Measurements from ENCODE around the gene SAMD4A. TPM values are rescaled to one million over a fixed set of nuclear protein-coding genes. Genes with fewer than 3 reads are reported as not detected.
A peak's percentile ranks its signal among the peaks of the same experiment; 100 is the strongest.

The SAMD4A gene
- total RNA-seq, 1 experiment from 2014 or later: 9.5 TPM

DNA sequence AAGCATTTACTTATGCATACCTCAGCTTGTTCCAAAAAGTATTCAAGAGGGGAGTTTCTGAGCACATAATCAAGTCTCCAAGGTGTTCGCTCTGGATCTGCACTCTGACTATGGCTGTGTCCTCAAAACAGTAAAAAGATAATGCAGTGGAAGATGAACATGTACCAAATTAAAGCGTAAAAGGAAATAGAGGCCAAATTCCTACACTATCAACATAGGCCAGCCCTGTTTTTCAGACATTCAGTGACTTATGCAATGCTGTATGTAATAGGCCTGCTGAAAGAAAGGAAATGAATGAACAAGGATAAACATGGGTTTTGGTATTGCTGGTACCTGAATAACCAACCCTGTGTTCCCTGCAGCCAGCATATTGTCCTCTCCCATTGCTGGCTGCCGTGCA, 115.7 kb downstream of the SAMD4A start:
- no peak for DNase-seq (ENCODE audit: low spot score)

DNA sequence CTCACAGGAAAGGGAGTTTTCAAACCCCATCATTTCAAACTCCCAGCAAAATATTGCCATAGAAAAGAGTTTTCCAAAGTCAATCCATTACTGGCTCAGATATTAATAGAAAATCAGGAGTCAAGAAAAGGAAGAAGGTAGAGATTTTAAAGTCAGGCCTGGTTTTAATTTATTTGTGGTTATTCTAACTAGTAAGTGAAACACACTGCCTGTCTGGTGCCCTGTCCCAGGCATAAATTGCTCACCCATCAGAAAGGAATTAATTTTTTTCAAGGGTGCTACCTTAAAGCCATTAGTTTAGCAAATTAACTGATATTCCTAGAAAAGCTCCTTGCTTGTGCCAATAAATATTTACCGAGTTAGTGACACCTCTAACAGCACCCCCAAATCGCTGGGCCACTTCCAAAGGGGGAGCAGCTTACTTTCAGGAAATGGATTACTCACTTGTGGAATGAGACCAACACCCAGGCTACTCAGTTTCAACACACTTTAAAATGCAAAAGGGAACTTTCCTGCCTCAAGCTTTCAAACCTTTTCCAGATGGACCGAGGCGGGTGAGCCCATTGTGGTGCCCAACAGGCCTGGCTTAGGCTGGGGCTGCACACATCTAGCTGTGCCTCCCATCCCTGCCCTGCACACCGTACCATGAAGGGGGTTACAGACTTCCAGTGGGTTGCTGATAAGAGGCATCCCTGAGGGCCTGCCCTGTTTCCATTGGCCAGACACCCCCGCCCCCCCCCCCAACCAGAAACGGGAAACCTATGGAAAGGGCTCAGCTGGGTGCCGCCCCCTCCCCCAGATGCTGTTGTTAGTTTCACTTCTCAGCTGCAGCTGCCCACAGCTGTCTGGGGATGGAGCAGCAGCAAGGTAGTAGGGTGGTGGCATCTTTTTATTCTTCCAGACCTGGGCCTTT, 117.2 kb downstream of the SAMD4A start:
- DNase-seq (ENCODE audit: low spot score): peak; percentile 67

DNA sequence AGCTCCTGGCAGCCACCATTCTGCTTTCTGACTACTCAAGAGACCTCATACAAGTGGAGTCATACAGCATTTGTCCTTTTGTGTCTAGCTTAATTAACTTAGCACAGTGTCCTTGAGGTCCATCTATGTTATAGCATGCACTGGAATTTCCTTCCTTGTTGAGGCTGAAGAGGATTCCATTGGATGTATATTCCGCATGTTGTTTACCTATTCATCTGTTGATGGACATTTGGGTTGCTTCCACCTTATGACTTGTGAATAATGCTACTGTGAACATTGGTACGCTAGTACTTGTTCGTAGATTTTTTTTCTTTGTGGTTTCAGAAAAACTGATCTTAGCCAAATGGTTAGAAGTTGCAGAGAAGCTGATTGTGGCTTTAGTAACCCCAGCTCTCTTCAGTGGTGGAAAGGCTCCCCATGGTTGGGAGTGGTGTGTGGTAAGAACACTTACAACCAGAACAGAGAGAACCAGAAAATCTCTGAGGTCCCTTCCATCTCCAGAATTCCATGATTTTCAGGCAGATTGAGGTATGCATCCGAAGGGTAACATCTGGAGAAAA, 118.4 kb downstream of the SAMD4A start:
- DNase-seq (ENCODE audit: low spot score): no peak

DNA sequence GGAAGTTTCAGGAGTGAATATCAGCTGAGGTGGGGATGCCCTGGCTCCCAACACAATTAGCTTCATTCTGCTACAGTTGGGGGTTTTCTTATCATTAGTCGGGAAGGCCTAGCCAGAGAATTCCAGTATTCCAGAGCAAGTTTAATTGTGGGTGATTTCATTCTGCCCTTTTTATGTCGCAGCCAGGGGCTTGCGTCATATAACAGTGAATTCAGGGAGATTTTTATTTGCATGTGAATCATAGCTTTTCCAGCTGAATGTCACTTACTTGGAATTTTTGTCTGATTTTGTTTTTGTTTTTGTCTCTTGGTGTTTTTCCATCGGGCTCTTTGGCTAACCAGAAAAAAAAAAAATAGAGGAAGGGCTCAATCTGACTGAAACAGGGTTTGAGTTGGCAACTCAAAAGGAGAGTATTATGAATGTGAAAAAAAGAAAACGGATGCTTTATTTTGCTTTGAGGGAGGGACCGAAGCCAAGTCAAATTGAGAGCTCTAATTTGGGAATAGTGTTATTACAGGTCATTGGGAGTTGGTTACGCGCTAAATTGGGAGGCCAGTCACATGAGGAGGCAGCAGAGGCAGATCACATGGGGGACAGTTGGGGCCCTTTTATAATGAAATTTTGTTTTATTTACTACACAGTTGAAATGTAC, 119.4 kb downstream of the SAMD4A start:
- peak; percentile 70 for DNase-seq (ENCODE audit: low spot score)

DNA sequence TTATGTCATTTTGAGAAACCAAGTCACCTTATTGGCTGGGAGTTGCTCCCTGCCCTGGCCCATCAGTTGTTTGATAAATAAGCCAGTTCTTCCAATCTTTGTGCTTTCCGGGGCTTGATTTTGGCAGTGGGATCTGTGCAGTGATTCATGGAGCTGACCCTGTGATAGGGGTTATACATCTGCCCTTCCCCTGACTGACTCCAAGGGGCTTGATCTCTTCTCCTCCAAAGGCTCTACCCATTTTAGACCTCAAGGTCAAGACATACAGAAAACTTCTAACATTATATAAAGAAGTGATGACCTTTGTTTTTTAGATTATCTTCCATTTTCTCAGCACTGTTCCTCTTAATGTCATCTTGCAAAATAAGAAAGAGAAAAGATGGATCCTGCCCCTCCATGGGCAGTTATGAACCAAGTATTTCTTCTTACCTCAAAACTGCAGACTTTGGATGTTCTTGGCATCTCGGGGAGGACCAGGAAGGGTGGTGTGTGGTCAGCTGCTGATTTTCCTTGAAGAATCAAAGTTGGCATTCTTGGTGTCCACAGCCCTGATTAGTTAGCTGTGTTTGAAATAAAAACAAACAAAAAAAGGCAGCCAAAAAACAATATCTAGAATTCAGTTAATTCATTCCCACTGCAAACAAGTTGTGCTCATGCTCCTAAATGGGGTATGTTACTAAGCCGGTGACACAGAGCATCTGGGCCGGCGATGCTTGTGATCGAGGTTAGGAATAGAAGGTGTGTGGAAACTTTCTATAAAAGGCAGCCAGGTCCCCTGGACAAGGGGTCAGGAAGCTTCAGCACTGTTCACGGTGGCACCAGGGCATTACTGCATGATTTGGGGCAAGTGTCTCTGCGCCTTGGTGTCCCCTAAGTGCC, 120.2 kb downstream of the SAMD4A start:
- no peak for DNase-seq (ENCODE audit: low spot score)

DNA sequence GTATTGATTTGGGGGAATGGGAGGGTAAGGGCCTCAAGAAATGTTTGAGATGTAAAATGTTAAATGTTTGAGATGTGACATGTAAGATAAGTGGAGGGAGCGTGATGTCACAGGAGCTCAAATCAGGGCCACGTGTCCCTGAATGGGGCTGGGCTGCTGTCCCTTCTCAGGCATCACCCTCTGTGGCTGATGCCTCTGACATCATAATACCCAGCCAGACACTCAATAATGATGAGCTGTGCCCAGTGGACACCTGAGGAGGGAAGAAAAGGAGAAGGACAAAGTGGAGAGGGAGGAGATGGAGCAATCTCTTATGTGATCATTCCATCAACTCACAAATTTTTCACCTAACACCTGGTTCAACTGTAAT, 120.8 kb downstream of the SAMD4A start:
- DNase-seq (ENCODE audit: low spot score): no peak

DNA sequence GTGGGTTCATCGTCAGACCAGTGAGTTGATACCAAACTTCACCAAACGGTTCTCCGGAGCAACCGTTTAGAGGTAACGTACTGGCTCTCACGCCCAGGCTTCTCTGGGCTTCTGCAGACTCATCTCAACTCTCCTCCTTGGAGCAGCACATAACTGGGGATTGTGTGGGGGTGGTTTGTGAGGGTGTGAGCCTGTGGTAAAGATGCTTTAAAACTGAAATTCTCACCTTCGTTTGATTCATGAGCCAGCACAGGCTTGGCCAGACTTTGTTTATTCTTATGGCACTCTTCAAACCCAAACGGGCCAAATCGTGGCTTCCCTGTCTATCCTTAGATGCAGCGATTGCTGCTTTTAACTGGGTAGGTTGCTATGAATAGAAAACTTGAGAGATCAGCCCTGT, 121.3 kb downstream of the SAMD4A start:
- no peak for DNase-seq (ENCODE audit: low spot score)

DNA sequence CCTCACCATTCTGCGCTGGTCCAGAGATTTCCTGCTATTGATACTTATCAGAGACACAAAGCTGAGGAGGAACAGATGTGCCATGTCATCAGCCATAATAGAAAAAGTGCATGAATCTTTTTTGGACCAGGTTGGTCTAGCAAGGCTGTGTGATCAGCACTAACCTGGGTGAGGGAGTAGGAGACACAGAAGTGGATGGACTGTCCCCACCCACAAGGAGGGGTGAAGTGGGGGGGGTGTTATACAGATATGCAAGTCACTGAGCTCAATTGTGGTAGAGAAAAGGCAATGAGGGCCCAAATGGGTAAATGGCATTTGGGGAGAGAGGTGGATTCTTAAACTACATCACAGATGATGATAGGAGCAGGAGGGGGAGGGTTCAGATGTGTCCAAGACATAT, 123.0 kb downstream of the SAMD4A start:
- DNase-seq (ENCODE audit: low spot score): no peak

DNA sequence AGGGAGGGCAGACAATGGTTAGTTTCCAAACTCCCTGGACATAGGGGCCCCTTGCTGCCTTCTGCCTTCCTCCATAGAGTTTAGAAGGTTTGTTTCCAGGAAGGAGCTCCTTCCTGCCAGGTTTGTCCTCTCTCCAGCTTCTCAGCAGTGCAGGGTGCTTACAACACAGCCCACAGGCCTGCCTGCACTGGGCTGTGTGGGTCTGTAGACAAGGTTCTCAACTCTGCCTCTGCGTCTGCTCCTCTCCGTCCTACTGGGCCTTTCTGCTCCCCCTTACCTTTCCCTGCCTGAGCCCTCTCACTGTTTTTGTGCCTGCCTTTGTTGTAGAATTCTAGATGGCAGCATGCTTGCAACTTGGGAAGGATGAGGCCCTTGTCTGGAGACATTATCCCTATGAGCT, 124.0 kb downstream of the SAMD4A start:
- no peak for DNase-seq (ENCODE audit: low spot score)

DNA sequence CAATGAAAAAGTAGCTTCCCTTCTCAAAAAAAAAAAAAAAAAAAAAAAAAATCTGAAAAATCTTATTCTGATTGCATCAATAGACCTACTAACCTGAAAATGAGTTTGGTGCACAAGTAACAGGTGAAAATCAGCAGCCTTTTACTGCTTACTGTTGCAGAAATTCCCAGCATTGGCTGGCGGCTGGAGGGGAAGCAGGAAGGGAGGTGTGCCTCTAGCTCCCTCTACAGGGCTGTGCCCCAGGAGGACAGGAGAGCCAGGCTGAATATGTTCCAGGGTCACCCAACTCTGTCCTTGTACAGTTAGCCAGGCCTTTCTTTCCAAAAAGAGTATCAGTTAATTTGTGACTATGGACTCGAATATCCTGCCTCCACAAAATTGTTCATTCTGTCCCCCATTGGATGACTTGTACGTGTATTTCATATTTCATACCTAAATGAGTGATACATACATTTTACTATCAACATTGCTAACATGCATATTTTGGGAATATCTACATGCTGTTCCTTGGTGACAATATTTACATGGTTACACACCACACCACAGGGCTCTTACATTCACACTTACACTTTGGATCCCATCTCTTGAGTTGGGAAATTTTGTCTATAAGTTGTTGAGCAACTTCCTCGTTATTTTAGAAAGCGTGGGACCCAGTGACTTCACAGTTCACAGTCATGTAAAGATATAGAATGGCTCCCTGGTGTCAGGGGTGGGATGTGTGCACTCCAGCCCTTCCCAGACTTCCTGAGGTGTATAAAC, 124.8 kb downstream of the SAMD4A start:
- DNase-seq (ENCODE audit: low spot score): peak; percentile 64

DNA sequence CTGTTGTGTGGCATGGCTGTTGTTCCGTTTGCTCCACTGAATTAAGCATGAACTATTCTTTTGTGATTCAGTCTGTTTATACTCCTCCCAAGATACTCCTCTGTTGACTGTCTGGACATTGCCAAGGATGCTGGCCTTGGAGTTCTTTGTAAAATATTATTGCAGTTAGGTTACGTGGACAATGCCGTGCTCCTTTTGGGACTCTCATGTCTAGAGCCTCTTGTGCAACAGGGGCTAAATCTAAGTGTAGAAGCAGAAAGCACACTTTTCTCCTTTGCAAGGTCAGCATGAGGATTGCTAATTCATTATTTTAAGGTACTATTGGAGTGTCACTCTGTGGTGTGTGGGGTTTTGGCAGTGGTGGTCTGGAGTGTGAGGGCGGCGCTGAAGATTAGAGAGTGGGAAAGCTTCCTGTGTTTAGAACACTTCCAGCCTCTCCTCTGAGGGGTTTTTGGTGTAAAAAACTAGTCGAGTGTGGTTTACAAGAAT, 125.4 kb downstream of the SAMD4A start:
- DNase-seq (ENCODE audit: low spot score): no peak

DNA sequence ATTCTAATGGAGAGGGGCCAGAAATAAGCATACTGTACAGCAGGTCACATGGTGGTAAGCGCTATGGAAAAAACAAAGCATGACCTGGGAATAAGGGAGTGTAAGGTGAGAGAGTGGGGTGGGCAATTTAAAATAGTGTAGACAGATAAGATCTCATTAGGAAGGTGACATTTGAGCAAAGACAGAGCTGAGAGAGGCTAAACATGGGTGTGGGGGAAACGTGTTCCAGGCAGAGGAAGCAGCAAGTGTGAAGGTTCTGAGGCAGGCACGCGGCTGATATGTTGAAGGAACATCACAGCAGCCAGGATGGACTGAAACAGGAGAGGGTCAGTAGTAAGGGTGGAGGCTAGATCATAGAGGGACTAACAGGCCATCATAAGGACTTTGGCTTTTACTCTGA, 126.8 kb downstream of the SAMD4A start:
- DNase-seq (ENCODE audit: low spot score): no peak

DNA sequence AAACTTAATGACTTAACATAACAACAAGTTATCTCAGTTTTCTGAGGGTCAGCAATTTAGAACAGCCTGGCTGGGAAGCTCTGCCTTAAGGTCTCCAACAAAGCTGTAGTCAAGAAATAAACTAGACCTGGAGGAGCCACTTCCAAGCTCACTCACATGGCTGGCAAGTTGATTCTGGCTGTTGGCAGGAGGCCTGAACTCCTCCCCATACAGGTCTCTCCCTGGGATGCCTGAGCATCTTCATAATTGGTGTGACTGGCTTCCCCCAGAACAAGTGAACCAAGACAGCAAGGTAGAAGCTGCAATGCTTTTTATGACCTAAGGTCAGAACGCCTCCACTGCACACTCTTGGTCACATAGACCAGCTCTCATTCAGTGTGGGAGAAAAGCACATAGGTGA, 128.3 kb downstream of the SAMD4A start:
- DNase-seq (ENCODE audit: low spot score): no peak

DNA sequence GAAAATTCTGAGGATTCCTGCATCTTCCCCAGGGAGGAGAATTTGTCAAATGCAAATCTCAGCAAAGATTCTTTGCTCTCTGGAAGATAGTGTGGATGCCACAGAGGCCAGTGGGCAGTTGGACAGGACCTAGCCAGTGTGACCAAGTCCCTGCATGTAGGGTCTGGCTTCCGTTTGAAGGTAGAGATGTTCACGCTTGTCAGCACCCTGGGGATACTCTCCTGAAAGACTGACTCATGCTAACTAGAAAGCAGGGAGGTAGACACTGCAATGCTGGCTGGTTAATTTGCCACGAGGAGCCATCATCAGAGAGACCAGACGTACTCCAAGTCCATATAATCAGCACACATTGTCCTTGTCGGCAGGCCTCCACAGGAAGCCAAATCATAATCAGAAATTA, 130.1 kb downstream of the SAMD4A start:
- DNase-seq (ENCODE audit: low spot score): no peak

DNA sequence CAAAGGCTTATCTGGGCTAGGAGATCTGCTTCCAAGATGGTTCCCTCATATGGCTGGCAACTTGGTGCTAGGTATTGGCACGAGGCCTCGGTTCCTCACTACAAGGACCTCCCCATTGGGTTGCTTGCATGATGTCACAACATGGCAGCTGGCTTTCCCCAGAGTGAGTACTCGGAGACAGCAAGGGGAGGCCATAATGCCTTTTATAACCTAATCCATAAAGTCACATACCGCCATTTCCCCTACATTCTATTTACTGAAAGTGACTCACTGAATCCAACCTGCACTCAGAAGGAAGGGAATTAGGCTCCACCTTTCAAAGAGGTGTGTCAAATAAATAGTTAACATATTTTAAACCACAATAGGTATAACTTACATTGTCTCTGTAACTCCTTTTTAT, 130.9 kb downstream of the SAMD4A start:
- DNase-seq (ENCODE audit: low spot score): no peak

DNA sequence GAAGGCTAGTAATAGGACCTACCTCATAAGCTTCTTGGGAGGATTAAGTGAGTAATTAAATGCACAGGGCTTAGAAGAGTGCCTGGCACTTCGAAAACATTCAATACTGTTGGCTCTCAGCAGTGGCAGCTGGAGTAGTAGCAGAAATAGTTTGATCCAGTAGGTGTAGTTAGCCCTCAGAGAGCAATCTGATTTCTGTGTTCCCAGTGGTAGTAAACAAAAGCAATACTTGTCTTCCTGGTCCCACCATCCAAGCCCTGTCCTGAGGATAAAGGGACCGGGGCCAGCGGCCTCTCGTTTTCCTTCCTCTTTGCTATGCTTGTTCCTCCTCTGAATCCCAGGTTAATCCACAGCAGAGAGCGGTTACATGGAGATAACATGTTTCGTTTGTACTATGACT, 131.6 kb downstream of the SAMD4A start:
- no peak for DNase-seq (ENCODE audit: low spot score)

DNA sequence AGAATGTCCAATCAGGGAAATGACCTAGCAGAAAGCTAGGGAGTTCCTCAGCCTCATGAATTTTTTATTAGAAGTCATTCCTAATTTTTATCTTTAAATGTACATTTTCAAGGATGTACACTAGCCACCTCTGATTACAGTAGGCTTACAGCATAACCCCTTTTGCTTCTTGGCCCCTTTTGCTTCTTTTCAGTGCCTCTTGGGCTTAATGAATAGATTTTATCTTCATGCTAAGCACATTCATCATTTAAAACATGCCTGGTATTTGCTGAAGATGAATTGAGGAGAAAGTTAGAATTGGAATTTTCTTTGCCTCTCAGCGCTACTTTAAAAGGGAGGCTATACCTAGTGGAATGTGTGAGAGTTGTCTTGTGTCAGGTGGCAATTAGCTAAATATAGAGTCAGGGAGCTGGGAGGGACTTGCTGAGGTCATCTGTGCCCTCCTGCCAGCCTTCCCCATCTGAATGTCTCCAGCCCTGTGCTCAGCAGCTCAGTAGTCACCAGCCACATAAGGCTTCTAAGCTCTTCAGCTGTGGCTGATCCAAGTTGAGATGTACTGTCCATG, 132.1 kb downstream of the SAMD4A start:
- DNase-seq (ENCODE audit: low spot score): no peak

DNA sequence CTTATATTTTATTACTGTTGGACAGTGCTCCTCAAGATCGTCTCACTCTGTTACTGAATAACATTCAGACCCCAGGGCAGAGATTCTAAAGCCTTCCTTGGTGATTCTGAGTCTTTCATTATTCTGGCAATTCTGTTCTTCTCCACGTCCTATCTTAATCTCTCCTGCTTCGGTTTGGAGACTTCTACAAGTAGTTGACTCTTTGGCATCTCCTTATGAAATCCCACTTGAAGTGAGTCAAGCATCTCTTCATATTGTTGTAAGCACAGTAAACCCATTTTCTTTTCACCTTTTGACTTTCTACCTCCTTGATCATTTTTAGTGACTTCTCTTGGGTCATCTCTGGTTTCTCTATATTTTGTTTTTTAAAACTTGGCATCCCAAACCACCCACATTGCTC, 132.8 kb downstream of the SAMD4A start:
- DNase-seq (ENCODE audit: low spot score): no peak

DNA sequence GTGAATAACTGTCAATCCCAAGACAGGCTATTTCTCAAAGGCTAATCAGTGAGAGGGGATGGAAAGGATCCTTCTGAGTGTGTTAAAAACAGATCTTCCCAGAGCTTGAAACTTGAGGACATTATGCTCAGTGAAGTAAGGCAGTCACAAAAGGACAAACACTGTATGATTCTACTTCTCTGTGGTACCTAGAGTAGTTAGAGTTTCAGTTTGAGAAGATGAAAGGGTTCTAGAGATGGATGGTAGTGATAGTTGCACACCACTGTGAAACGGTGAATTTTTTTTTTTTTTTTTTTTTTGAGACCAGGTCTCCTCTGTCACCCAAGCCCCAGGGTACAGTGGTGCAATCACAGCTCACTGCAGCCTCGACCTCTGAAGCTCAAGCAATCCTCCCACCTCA, 133.8 kb downstream of the SAMD4A start:
- DNase-seq (ENCODE audit: low spot score): no peak

DNA sequence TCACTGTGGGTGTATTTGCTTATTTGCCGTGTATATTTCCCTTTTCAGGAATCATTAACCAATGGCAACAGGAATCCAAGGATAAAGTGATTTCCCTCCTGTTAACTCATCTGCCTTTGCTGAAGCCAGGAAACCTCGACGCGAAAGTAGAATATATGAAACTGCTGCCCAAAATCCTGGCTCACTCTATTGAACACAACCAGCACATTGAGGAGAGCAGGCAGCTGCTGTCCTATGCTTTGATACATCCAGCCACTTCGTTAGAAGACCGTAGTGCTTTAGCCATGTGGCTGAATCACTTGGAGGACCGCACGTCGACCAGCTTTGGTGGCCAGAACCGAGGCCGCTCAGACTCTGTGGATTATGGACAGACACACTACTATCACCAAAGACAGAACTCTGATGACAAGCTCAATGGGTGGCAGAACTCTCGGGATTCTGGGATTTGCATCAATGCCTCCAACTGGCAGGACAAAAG, 135.1 kb downstream of the SAMD4A start:
- DNase-seq (ENCODE audit: low spot score): no peak

DNA sequence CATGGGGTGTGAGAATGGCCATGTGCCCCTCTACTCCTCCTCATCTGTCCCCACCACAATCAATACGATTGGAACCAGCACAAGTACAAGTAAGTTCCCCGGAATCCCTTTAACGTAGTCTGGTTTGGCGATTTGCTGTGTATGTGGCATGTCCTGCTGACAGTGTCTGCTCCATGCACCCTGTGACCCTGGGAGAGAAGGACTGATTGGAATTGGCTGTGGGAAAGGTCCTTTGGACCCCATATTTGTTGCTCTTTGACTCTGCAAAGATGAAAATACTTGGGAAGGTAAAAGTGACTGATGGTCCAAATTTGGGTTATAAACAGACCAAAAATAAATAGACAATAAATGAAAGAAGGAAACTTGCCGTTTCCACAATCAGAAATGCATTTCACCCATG, 135.6 kb downstream of the SAMD4A start:
- no peak for DNase-seq (ENCODE audit: low spot score)
